Stimulated activated CD4-positive, alpha-beta T cell treated with anti-CD3 and anti-CD28 coated beads, TNF-alpha, amount 100 ng/mL, for 4 hours (primary cell): ENCODE measurements around the gene NECAP2.
"Not testable (repeated sequence)": the region's sequence is repeated elsewhere in the genome, so short reads cannot be mapped to it uniquely, and the experiment has no call there.

Source experiments
- DNase-seq, 3 experiments: peaks; one replicate each; pipeline ENCODE4 v3.0.0-alpha.2; 2020; ENCODE audit warnings: low read depth in 3 of 3

Gene NECAP2

GRCh38 chr1:16461681-16462080, 21.2 kb downstream of the NECAP2 start:
- DNase-seq, result no peak

GRCh38 chr1:16462773-16463330, 22.3 kb downstream of the NECAP2 start:
- DNase-seq, result no peak

- DNase-seq, result no peak
Measured at GRCh38 chr1:16464917-16465625, 24.5 kb downstream of the NECAP2 start.

- no peak for DNase-seq
Measured at GRCh38 chr1:16468558-16468957, 28.0 kb downstream of the NECAP2 start.

GRCh38 chr1:16474166-16474800, 33.8 kb downstream of the NECAP2 start:
- DNase-seq, result no peak

GRCh38 chr1:16474891-16475290, 34.4 kb downstream of the NECAP2 start:
- DNase-seq, result not testable (repeated sequence)

- not testable (repeated sequence) for DNase-seq
Measured at GRCh38 chr1:16475771-16476770, 35.5 kb downstream of the NECAP2 start.

GRCh38 chr1:16478091-16478490, 37.6 kb downstream of the NECAP2 start:
- DNase-seq, result no peak

GRCh38 chr1:16483146-16483545, 42.6 kb downstream of the NECAP2 start:
- not testable (repeated sequence) for DNase-seq

- not testable (repeated sequence) for DNase-seq
Measured at GRCh38 chr1:16483639-16484500, 43.3 kb downstream of the NECAP2 start.

GRCh38 chr1:16484501-16484835, 43.9 kb downstream of the NECAP2 start:
- no peak for DNase-seq

GRCh38 chr1:16484931-16485330, 44.4 kb downstream of the NECAP2 start:
- no peak for DNase-seq

GRCh38 chr1:16486316-16486715, 45.8 kb downstream of the NECAP2 start:
- not testable (repeated sequence) for DNase-seq

- DNase-seq, result not testable (repeated sequence)
Measured at GRCh38 chr1:16487011-16487410, 46.5 kb downstream of the NECAP2 start.

- not testable (repeated sequence) for DNase-seq
Measured at GRCh38 chr1:16489195-16489880, 48.8 kb downstream of the NECAP2 start.

- no peak for DNase-seq
Measured at GRCh38 chr1:16491056-16491675, 50.6 kb downstream of the NECAP2 start.

- DNase-seq, result not testable (repeated sequence)
Measured at GRCh38 chr1:16492937-16493336, 52.4 kb downstream of the NECAP2 start.

- not testable (repeated sequence) for DNase-seq
Measured at GRCh38 chr1:16493731-16494130, 53.2 kb downstream of the NECAP2 start.

- not testable (repeated sequence) for DNase-seq
Measured at GRCh38 chr1:16497474-16497904, 57.0 kb downstream of the NECAP2 start.

- DNase-seq, result not testable (repeated sequence)
Measured at GRCh38 chr1:16498047-16498446, 57.5 kb downstream of the NECAP2 start.
